CD4-positive, alpha-beta T cell (primary cell): ENCODE results near the gene BAZ1B. TPM values are rescaled to one million over a fixed set of nuclear protein-coding genes. Genes with fewer than 3 reads are reported as not detected.
"Not testable (repeated sequence)": the region's sequence is repeated elsewhere in the genome, so short reads cannot be mapped to it uniquely, and the experiment has no call there.

Experiments used
- ATAC-seq: fragments of 200-7000 bp; cut with Tn5 transposase; one replicate; pipeline ENCODE4 v1.10.0; 2022; ENCODE audit warnings: mild to moderate bottlenecking; ENCODE audit not compliant: poor library complexity
- CTCF ChIA-PET: fragments of 350-600 bp; sonication (Branson Sonifier 250); formaldehyde crosslinking; loops from one replicate; lab custom pipeline; 2021; ENCODE audit warnings: antibody characterized with exemption, inconsistent platforms; lab: Charles Lee
- POLR2A ChIA-PET: fragments of 350-600 bp; sonication (Branson Sonifier 250); formaldehyde crosslinking; loops from one replicate; lab custom pipeline; 2021; ENCODE audit warnings: antibody characterized with exemption, inconsistent platforms; lab: Charles Lee
- DNase-seq, 14 experiments: peaks; one replicate each; pipeline ENCODE4 v3.0.0-alpha.2; 2013 to 2020; ENCODE audit warnings: mixed read lengths in 2 of 14
- H3K27ac ChIP-seq, 2 donors: one replicate each; pipeline versions ENCODE4 v1.5.1 to v1.7.0; 2013; ENCODE audit warnings: low read length in 2 of 2, low read depth in 1 of 2, mild to moderate bottlenecking in 1 of 2
- H3K27me3 ChIP-seq, 2 experiments: 1 replicate in 1 of 2; 2 replicates in 1 of 2; pipeline versions ENCODE4 v1.6.1 to v1.7.0; 2013; ENCODE audit warnings: low read length in 2 of 2, control low read depth in 1 of 2, mild to moderate bottlenecking in 1 of 2, moderate library complexity in 1 of 2; ENCODE audit not compliant: insufficient read depth in 2 of 2, control insufficient read depth in 1 of 2
- H3K36me3 ChIP-seq: one replicate; pipeline ENCODE4 v1.6.1; 2013; ENCODE audit warnings: low read length, control low read depth; ENCODE audit not compliant: insufficient read depth
- H3K4me1 ChIP-seq: one replicate; pipeline ENCODE4 v1.6.1; 2013; ENCODE audit warnings: low read length, control low read depth; ENCODE audit not compliant: insufficient read depth
- H3K4me3 ChIP-seq: one replicate; pipeline ENCODE4 v1.5.1; 2013; ENCODE audit warnings: mild to moderate bottlenecking, low read length, moderate library complexity
- H3K9me3 ChIP-seq, 2 experiments: 1 replicate in 1 of 2; 2 replicates in 1 of 2; pipeline versions ENCODE4 v1.6.1 to v1.7.0; 2013; ENCODE audit warnings: low read length in 2 of 2, mild to moderate bottlenecking in 2 of 2, control low read depth in 1 of 2, moderate library complexity in 1 of 2; ENCODE audit not compliant: control insufficient read depth in 1 of 2, insufficient read depth in 1 of 2
- H3K27ac Mint-ChIP-seq: one replicate; pipeline ENCODE4 v1.8.0; 2020; ENCODE audit warnings: mixed read lengths
- H3K27me3 Mint-ChIP-seq: one replicate; pipeline ENCODE4 v1.8.0; 2021; ENCODE audit warnings: mixed read lengths
- H3K36me3 Mint-ChIP-seq: one replicate; pipeline ENCODE4 v1.8.0; 2021; ENCODE audit warnings: low read depth, mixed read lengths
- H3K4me1 Mint-ChIP-seq: one replicate; pipeline ENCODE4 v1.8.0; 2021; ENCODE audit warnings: low read depth, mixed read lengths
- H3K4me3 Mint-ChIP-seq: one replicate; pipeline ENCODE4 v1.8.0; 2020; ENCODE audit warnings: mild to moderate bottlenecking, mixed read lengths
- H3K9me3 Mint-ChIP-seq: one replicate; pipeline ENCODE4 v1.8.0; 2020; ENCODE audit warnings: mixed read lengths
- CTCF ChIP-seq: fragments of 200-600 bp; IDR thresholded peaks from one replicate; pipeline ENCODE4 v1.8.0; 2022; ENCODE audit warnings: antibody characterized with exemption, mild to moderate bottlenecking
- intact Hi-C, 2 experiments: fragments of 100-400 bp; cut with DNase I in 1 of 2; cut with micrococcal nuclease in 1 of 2; formaldehyde crosslinking; loops; one replicate each; pipeline versions ENCODE4 v1.15.1 to v1.9.0; 2023 to 2025; cut with DNase I, micrococcal nuclease
- total RNA-seq, 174 experiments: library from RNA in 2 of 174; stranded (reverse) in 2 of 174; gene quantifications; one replicate each; pipeline ENCODE4 v1.2.3 and lab custom pipeline; 2021 to 2026

BAZ1B gene
- total RNA-seq, 2 experiments from 2014 or later = 32.8 to 35.5 TPM

GRCh38 chr7:73478549-73478948 is 43.5 kb downstream of the BAZ1B start:
- Mint-ChIP-seq H3K27me3 (no peaks in the 10 kb centered on the region), H3K9me3 (no peaks in the 10 kb centered on the region), H3K36me3 (peaks cover 89% of the 10 kb centered on the region), H3K4me3 (no peak overlapping the region), H3K4me1 (peaks cover 19% of the 10 kb centered on the region), H3K27ac (no peak overlapping the region)
- POLR2A ChIA-PET = no interaction called here
- no peaks in the 10 kb centered on the region for H3K27me3 ChIP-seq
- DNase-seq = no peak
- no peak for ATAC-seq
- H3K4me3 ChIP-seq = no peak overlapping the region
- no peaks in the 10 kb centered on the region for H3K9me3 ChIP-seq
- H3K36me3 ChIP-seq = peaks cover 69% of the 10 kb centered on the region
- CTCF ChIA-PET = no interaction called here
- H3K27ac ChIP-seq = no peak overlapping the region
- TF ChIP-seq CTCF = no peak
- intact Hi-C loops = no loop called here
- H3K4me1 ChIP-seq = no peaks in the 10 kb centered on the region

DNA sequence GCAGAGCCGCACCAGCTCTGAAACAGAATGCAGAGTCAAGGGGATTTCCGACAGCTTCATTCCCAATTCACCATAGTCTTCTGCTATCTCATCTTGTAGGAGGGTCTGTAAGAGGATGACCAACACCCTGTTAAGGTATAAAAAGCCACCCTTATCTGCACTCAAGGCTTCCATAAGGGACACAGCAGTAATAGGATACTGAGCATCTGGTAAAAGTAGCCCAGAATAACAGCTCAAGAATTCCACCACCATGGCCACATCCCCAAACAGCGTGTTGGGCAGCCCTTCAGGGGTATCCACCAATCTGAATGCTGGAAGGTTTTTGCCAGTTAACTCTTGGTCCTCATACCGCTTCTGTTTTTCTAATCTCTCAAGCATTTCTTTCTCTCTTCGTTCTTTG is 44.7 kb downstream of the BAZ1B start:
- ChIA-PET POLR2A (no interaction called here), CTCF (no interaction called here)
- Histone ChIP-seq H3K27me3 (no peaks in the 10 kb centered on the region), H3K9me3 (no peaks in the 10 kb centered on the region), H3K36me3 (peaks cover 68% of the 10 kb centered on the region), H3K4me1 (no peaks in the 10 kb centered on the region), H3K27ac (no peak overlapping the region), H3K4me3 (no peak overlapping the region)
- intact Hi-C loops = no loop called here
- Mint-ChIP-seq H3K36me3 (peaks cover 82% of the 10 kb centered on the region), H3K27ac (no peak overlapping the region), H3K4me3 (no peak overlapping the region), H3K27me3 (no peaks in the 10 kb centered on the region), H3K4me1 (peaks cover 19% of the 10 kb centered on the region), H3K9me3 (no peaks in the 10 kb centered on the region)
- no peak for DNase-seq
- ATAC-seq = no peak
- TF ChIP-seq CTCF = no peak

- no peak for DNase-seq
- ChIA-PET CTCF (no interaction called here), POLR2A (no interaction called here)
- Histone ChIP-seq H3K27ac (no peak overlapping the region), H3K4me1 (no peaks in the 10 kb centered on the region), H3K27me3 (no peaks in the 10 kb centered on the region), H3K4me3 (no peak overlapping the region), H3K9me3 (no peaks in the 10 kb centered on the region), H3K36me3 (peaks cover 67% of the 10 kb centered on the region)
- Mint-ChIP-seq H3K27ac (peak overlapping the region; percentile 0), H3K36me3 (peaks cover 88% of the 10 kb centered on the region), H3K4me3 (no peak overlapping the region), H3K27me3 (no peaks in the 10 kb centered on the region), H3K9me3 (no peaks in the 10 kb centered on the region), H3K4me1 (no peaks in the 10 kb centered on the region)
- no peak for ATAC-seq
- intact Hi-C loops = no loop called here
- no peak for TF ChIP-seq CTCF
Observed at GRCh38 chr7:73470208-73470607, 51.9 kb downstream of the BAZ1B start.

DNA sequence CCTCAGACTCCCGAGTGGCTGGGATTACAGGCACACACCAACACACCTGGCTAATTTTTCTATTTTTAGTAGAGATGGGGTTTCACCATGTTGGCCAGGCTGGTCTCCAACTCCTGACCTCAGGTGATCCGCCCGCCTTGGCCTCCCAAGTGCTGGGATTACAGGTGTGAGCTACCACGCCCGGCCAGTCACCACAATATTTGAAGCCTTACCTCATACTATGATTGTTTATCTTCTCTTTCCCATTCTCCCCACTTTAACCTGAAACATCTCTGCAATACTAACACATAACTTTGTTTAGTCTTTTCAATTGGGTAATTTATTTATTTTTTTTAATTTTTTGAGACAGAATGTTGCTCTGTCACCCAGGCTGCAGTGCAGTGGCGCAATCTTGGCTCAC is 55.0 kb downstream of the BAZ1B start:
- H3K36me3 Mint-ChIP-seq = peaks cover 100% of the 10 kb centered on the region
- H3K27ac ChIP-seq, POLR2A ChIA-PET, H3K9me3 Mint-ChIP-seq, H3K4me1 ChIP-seq, H3K4me3 ChIP-seq, H3K4me3 Mint-ChIP-seq, H3K27me3 Mint-ChIP-seq, H3K27ac Mint-ChIP-seq, H3K9me3 ChIP-seq, H3K27me3 ChIP-seq, ATAC-seq, intact Hi-C loops, H3K4me1 Mint-ChIP-seq, DNase-seq: not testable (repeated sequence)
- H3K36me3 ChIP-seq = peaks cover 76% of the 10 kb centered on the region
- CTCF ChIA-PET = interaction anchor here (2.4 kb wide), 1 partner anchor 15 kb away, joined by 8 read pairs; no protein-coding TSS in a partner anchor
